Testis (tissue), 3 donors: Measurements from ENCODE around the gene KCNG2. TPM values are rescaled to one million over a fixed set of nuclear protein-coding genes. Genes with fewer than 3 reads are reported as not detected.

Source experiments
- DNase-seq: peaks from one replicate; pipeline ENCODE4 v3.0.0-alpha.2; 2019
- H3K27ac ChIP-seq, 2 donors: fragments of 200-600 bp; sonication (generic); one replicate each; pipeline ENCODE4 v1.5.1; 2019
- H3K27me3 ChIP-seq: fragments of 200-600 bp; sonication (generic); one replicate; pipeline ENCODE4 v1.5.1; 2019
- H3K36me3 ChIP-seq: fragments of 200-600 bp; sonication (generic); one replicate; pipeline ENCODE4 v1.5.1; 2017; ENCODE audit warnings: low read depth; ENCODE audit errors: missing control alignments
- H3K4me1 ChIP-seq: fragments of 200-600 bp; sonication (generic); one replicate; pipeline ENCODE4 v1.5.1; 2019
- H3K4me3 ChIP-seq, 2 donors: fragments of 200-600 bp; sonication (generic); one replicate each; pipeline ENCODE4 v1.5.1; 2017 to 2019
- H3K9me3 ChIP-seq: fragments of 200-600 bp; sonication (generic); one replicate; pipeline ENCODE4 v1.5.1; 2017
- CTCF ChIP-seq, 3 experiments: fragments of 450-650 bp in 2 of 3; fragments of 200-600 bp in 1 of 3; sonication (generic) in 1 of 3; IDR thresholded peaks; one replicate each; pipeline ENCODE4 v1.5.1; 2016 to 2019; ENCODE audit warnings: antibody characterized with exemption in 3 of 3, mild to moderate bottlenecking in 2 of 3, moderate library complexity in 1 of 3
- POLR2A ChIP-seq: fragments of 450-650 bp; IDR thresholded peaks from one replicate; pipeline ENCODE4 v1.6.1; 2017; ENCODE audit warnings: antibody characterized with exemption, mild to moderate bottlenecking, moderate library complexity
- WGBS, 2 donors: methylation state at CpG; one replicate each; pipeline ENCODE4 v1.1.5; 2018; 5-methylcytosine and 5-hydroxymethylcytosine counted together
- intact Hi-C: fragments of 100-400 bp; cut with DNase I; formaldehyde crosslinking; loops from one replicate; pipeline ENCODE4 v1.15.1; 2023; ENCODE audit warnings: low total_unique reads
- polyA plus RNA-seq: library from polyadenylated mRNA; stranded (reverse); fragments of 350-450 nt; fragmentation: Illumina TruSeq; extraction: RNeasy Lipid Tissue Mini Kit (QIAGEN cat#74804); gene quantifications from one replicate; pipeline ENCODE4 v1.2.3, GENCODE V29; 2014; ENCODE audit warnings: low read depth, low replicate concordance; ENCODE audit not compliant: insufficient read depth
- total RNA-seq, 2 donors: library from RNA; depleted of rRNA; stranded (reverse); fragments of >200 nt; gene quantifications; one replicate each; pipeline ENCODE4 v1.2.3, GENCODE V29; 2016

Gene KCNG2
- total and polyA plus RNA-seq, 3 donors from 2014 or later: 0.50 to 7.6 (median 7.2) TPM

DNA sequence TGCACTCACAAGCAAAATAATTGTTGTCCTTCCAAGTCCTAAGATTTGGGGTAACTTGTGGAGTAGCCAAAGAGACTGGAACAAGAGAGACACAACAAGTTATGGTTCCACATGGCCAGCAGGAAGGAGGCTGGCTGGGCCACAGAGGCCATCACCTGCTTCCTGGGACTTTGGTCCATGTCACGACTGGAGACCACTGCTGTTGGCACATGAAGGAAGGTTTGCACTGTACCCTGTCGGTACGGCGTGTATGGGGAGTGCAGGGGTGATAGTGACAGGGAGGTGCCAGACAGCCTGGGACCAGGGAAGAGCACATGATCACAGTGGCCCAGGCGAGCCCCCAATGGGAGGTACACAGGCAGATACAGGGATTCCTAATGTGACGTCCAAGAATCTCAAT lies 138.2 kb downstream of the KCNG2 start:
- no peaks in the 10 kb centered on the region for H3K36me3 ChIP-seq
- intact Hi-C loops: no loop called here
- DNase-seq: no peak

DNA sequence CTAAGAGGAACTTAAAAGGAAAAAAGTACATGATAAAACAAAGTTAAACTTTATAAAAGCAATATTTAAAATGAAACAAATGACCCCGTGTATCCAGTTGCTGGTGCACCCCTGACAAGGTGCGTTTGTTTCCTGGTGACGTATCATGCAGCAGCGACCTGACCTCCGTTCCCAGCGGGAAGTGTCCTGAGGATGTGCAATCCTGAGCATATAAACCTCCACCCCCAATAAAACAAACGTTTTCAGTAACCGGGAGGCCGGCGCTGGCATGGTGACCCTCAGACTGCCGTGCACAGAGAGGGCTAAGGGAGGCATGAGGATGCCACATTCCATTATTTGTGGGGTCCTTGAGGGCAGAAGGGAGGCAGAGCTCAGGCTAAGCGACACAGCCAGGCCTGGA lies 138.9 kb downstream of the KCNG2 start:
- peak; percentile 8 for DNase-seq
- no peak overlapping the region for H3K27ac ChIP-seq
- peaks cover 8% of the 10 kb centered on the region for H3K4me1 ChIP-seq
- no peaks in the 10 kb centered on the region for H3K9me3 ChIP-seq
- no peaks in the 10 kb centered on the region for H3K36me3 ChIP-seq
- intact Hi-C loops: no loop called here
- no peak overlapping the region for H3K4me3 ChIP-seq
- no peaks in the 10 kb centered on the region for H3K27me3 ChIP-seq
- TF ChIP-seq CTCF (IDR thresholded peaks at IDR 0.05) (no peak), POLR2A (no peak)
- WGBS, 2 donors: 92 to 93% methylated on average over 10 to 12 of the region's 12 CpGs

More for the DNA sequence above, 138.2 kb downstream of the KCNG2 start:
- H3K4me1 ChIP-seq: peaks cover 2% of the 10 kb centered on the region
- H3K27ac ChIP-seq: no peak overlapping the region
- H3K9me3 ChIP-seq: no peaks in the 10 kb centered on the region
- no peak for TF ChIP-seq CTCF (IDR thresholded peaks at IDR 0.05)
- no peak for TF ChIP-seq POLR2A
- WGBS, 2 donors: 95 to 96% methylated on average over 6 of the region's 6 CpGs
- no peaks in the 10 kb centered on the region for H3K27me3 ChIP-seq
- H3K4me3 ChIP-seq: no peak overlapping the region

GRCh38 chr18:79937103-79937860 lies 139.5 kb downstream of the KCNG2 start:
- Histone ChIP-seq H3K27ac (no peak overlapping the region), H3K36me3 (no peaks in the 10 kb centered on the region), H3K4me3 (no peak overlapping the region), H3K9me3 (no peaks in the 10 kb centered on the region), H3K4me1 (peaks cover 8% of the 10 kb centered on the region), H3K27me3 (no peaks in the 10 kb centered on the region)
- intact Hi-C loops: no loop called here
- WGBS, 2 donors: 96% methylated on average over 25 of the region's 25 CpGs
- no peak for TF ChIP-seq CTCF (IDR thresholded peaks at IDR 0.05)
- TF ChIP-seq POLR2A: no peak
- peak; percentile 6 for DNase-seq

GRCh38 chr18:79938196-79938595 lies 140.5 kb downstream of the KCNG2 start:
- Histone ChIP-seq H3K36me3 (no peaks in the 10 kb centered on the region), H3K9me3 (no peaks in the 10 kb centered on the region), H3K4me1 (peaks cover 10% of the 10 kb centered on the region), H3K27me3 (no peaks in the 10 kb centered on the region), H3K27ac (no peak overlapping the region), H3K4me3 (no peak overlapping the region)
- no peak for TF ChIP-seq CTCF (IDR thresholded peaks at IDR 0.05)
- 89 to 92% methylated on average over 6 to 9 of the region's 9 CpGs for WGBS, 2 donors
- DNase-seq: peak; percentile 5
- intact Hi-C loops: no loop called here

DNA sequence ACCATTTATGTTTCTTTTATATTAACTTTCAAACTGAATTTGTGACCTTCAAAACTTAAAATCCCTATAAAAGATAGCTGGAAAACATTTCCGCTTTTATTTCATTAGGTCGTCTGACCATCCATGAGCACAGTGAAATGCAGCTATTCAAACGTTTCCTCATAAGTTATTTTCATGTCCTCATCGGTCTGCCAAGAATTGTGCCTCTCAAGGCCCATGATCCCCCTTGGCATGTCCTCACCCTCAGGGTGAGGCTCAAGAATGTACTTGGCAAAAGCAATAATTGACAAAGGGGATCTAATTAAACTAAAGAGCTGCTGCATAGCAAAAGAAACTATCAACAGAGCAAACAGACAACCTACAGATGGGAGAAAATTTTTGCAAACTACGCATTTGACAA lies 141.4 kb downstream of the KCNG2 start:
- Histone ChIP-seq H3K9me3 (no peaks in the 10 kb centered on the region), H3K27ac (no peak overlapping the region), H3K4me3 (no peak overlapping the region), H3K36me3 (no peaks in the 10 kb centered on the region), H3K4me1 (peaks cover 19% of the 10 kb centered on the region), H3K27me3 (no peaks in the 10 kb centered on the region)
- intact Hi-C loops: no loop called here
- peak; percentile 10 for DNase-seq
- 81 to 90% methylated on average over 5 of the region's 5 CpGs for WGBS, 2 donors
- TF ChIP-seq POLR2A: no peak
